NCI-H2107 treated with DMSO at 0.1 percent for 48 hours (cell line): ENCODE measurements around the gene FAM107A.
"Not testable (repeated sequence)": the region's sequence is repeated elsewhere in the genome, so short reads cannot be mapped to it uniquely, and the experiment has no call there.

ENCODE experiments used
- DNase-seq: peaks from one replicate; lab custom pipeline; 2025; ENCODE audit not compliant: unreplicated experiment; lab: John Stamatoyannopoulos, UW

The FAM107A gene

GRCh38 chr3:58537412-58538301 lies 39.5 kb downstream of the FAM107A start:
- no peak for DNase-seq

- DNase-seq = no peak
Measured at GRCh38 chr3:58536501-58537411, 40.4 kb downstream of the FAM107A start, which contains the start of gene ACOX2. TSS of gene ACOX2 (minus strand) at chr3:58537190. CDS start at chr3:58535106, 2,084 bp downstream.

DNA sequence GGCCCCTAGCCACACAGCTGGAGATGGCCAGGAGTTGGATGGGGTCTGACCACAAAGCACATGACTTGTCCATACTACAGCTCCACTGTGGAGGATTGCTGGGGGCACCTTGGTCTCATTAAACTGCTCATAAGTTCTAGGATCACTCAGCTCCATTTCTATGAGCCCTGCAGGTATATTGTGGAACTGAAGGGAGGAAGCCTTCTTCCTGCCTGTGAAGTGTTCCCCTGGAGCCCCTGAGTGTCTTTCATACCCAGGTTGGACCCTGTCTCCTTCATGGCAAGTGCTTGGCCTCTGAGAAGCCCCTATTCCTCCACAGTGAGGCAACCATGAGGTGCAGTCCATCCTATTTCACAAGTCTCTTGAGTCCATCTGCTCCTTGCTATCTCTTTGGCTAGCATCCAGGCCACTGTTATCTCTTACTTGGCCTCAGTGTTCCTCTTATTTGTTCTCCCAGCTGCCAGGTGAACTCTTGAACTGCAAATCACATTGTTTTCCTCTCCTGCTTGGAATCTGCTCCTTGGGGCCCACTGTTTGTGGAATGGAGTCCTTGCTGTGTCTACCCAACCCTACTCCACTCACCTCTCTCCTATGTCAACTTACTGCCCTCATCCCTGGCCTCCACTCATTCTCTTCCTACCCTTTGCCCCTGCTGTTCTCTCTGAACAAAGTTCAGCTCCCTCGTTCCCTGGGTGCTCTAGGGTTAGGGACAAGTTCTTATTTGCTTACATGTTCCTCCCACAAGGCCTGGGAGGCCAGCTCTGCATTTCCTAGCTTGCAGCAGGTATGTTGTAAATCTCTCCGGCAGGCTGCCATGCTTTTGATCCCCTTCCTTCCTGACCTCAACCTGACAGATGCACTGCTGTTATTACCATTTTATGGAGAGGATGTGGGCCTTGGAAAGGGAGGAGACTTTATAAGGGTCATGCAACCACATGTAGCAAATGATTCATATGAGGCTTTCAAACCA lies 41.4 kb downstream of the FAM107A start:
- DNase-seq = no peak

DNA sequence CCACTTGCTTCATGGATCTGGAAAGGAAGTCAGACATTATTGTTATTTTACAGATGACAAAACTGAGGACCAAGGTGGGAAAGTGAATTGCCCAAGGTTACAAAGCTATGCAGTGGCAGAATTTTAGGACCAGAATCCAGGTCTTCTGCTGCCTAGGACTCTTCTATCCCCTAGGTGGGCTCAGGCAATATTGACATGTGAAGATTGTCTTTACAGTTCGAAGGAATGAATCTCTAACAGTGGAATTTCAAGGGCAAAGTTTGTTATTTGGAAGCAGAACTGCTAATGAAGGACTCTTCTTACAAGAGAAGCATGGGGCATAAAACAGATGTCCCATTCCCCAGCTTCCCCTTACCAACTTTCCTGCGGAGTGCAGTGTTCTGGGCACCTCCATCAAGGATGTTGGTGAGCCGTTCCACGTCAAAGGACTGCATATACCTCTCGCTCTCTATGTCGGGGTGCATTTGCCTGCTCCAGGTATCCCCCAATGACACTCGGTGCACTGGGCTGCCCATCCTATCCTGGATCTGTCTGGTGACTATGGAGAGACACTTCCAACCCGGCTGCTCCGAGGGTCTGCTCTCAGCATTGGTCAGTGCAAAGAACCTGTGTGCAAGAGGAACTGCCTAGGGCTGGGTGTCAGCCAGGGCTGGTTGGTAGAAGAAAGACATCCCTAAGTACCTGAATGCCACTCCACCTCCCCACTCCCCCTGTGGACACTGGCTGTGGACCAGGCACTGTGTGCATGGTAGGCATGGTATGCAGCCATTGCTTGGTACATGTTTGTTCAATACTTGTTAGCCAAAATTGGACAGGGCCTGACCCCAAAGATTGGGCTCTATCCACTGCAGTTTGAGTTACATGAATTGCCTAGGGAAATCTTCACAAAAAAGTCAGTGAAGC lies 42.3 kb downstream of the FAM107A start:
- no peak for DNase-seq

GRCh38 chr3:58532794-58533220 lies 44.4 kb downstream of the FAM107A start:
- DNase-seq = peak; percentile 9

- no peak for DNase-seq
Measured at GRCh38 chr3:58531956-58532355, 45.2 kb downstream of the FAM107A start.

- no peak for DNase-seq
Measured at GRCh38 chr3:58531555-58531954, 45.6 kb downstream of the FAM107A start.

GRCh38 chr3:58530354-58530865 lies 46.8 kb downstream of the FAM107A start:
- no peak for DNase-seq

- DNase-seq = no peak
Measured at GRCh38 chr3:58529516-58530353, 47.5 kb downstream of the FAM107A start.

DNA sequence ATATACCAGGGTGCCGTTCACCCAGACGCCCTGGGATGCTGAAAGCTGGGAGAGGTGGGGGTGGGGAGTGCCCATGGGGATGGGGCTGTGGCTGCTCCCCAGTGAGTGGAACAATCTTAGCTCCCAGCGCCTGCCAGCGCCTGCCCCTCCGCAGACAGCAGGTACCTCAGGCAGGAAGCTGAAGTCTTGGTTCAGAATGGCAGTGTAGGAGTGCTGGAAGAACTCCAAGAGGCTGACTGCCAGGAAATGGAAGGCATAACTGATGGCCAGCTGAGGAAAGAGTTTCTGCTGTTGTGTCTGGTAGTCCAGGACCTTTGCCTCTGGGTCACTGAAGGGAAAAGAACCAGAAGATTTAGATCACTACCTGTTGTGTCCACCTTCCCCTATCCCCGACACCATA lies 48.6 kb downstream of the FAM107A start:
- DNase-seq = peak; percentile 10

GRCh38 chr3:58527440-58527839 lies 49.8 kb downstream of the FAM107A start:
- DNase-seq = not testable (repeated sequence)

- peak; percentile 2 for DNase-seq
Measured at GRCh38 chr3:58526515-58526957, 50.7 kb downstream of the FAM107A start.

GRCh38 chr3:58524326-58524888 lies 52.8 kb downstream of the FAM107A start:
- DNase-seq = no peak

GRCh38 chr3:58522759-58523425 lies 54.3 kb downstream of the FAM107A start:
- DNase-seq = no peak

- DNase-seq = no peak
Measured at GRCh38 chr3:58521917-58522631, 55.1 kb downstream of the FAM107A start.

GRCh38 chr3:58521336-58521670 lies 55.9 kb downstream of the FAM107A start:
- no peak for DNase-seq
